Retinal pigment epithelial cell (primary cell): ENCODE results near the gene SZRD1.

Experiments used
- DNase-seq: peaks from one replicate; pipeline ENCODE4 v3.0.0-alpha.2; 2010; ENCODE audit warnings: low read depth
- H3K4me3 ChIP-seq: 2 replicates; pipeline ENCODE4 v1.5.1; 2011; ENCODE audit warnings: mild to moderate bottlenecking, low read length, control low read depth, moderate library complexity
- CTCF ChIP-seq: conservative IDR thresholded peaks from 2 replicates; pipeline ENCODE4 v1.5.1; 2011; ENCODE audit warnings: low read depth, low read length, control low read depth, inconsistent platforms

SZRD1 gene

GRCh38 chr1:16366722-16367257 is at the start of gene SZRD1:
Gene SZRD1, plus strand, starts transcription at chr1:16367242. Its CDS starts 16 bp downstream, at chr1:16367258.
- no peak for TF ChIP-seq CTCF
- peak within 1 kb of the TSS; percentile 89 for H3K4me3 ChIP-seq
- peak; percentile 98 for DNase-seq

- DNase-seq, result no peak
- H3K4me3 ChIP-seq, result no peak overlapping the region
- no peak for TF ChIP-seq CTCF
Measured at GRCh38 chr1:16318555-16318954, 48.5 kb upstream of the SZRD1 start.

GRCh38 chr1:16321176-16321867 is 45.7 kb upstream of the SZRD1 start:
- no peak for TF ChIP-seq CTCF
- H3K4me3 ChIP-seq, result no peak overlapping the region
- no peak for DNase-seq

- peak; percentile 58 for DNase-seq
- TF ChIP-seq CTCF, result no peak
- H3K4me3 ChIP-seq, result no peak overlapping the region
Measured at GRCh38 chr1:16324456-16324890, 42.6 kb upstream of the SZRD1 start.

- DNase-seq, result no peak
- no peak overlapping the region for H3K4me3 ChIP-seq
- no peak for TF ChIP-seq CTCF
Measured at GRCh38 chr1:16326833-16327404, 40.1 kb upstream of the SZRD1 start.

- H3K4me3 ChIP-seq, result no peak overlapping the region
- DNase-seq, result no peak
Measured at GRCh38 chr1:16334655-16335340, 32.2 kb upstream of the SZRD1 start.

More at GRCh38 chr1:16334655-16335340, 32.2 kb upstream of the SZRD1 start:
- TF ChIP-seq CTCF, result no peak
